Measurements from ENCODE around the gene CHCHD6.

GRCh38 chr3:126927401-126927750, 223.3 kb downstream of the CHCHD6 start:
- TF ChIP-seq POLR2A (IDR thresholded peaks at IDR 0.05; ENCODE audit: low read depth, low read length) (no peak), TAF1 (IDR thresholded peaks at IDR 0.05; ENCODE audit: borderline replicate concordance, low read depth, low read length) (no peak)

All from GM12892 (cell line).